ENCODE results near the gene SHANK1. TPM values are rescaled to one million over a fixed set of nuclear protein-coding genes. Genes with fewer than 3 reads are reported as not detected.

Gene SHANK1
- total and polyA plus RNA-seq, 2 donors from 2014 or later = 0.24 to 0.35 TPM

DNA sequence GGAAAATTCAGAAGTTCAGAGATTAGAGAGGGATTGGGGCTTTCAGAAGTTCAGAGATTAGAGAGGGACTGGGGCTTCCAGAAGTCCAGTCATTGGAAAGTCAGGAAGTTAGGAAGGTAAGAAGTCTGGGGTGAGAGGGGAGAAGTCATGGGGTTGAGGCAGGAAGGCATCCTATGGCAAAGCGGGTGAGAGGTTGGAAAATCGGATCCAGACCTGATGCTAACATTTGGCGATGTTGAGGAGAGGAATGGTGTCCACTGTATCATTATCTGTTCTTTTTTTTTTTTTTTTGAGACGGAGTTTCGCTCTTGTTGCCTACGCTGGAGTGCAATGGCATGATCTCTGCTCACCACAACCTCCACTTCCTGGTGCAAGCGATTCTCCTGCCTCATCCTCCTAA is 91.1 kb downstream of the SHANK1 start:
- intact Hi-C loops (cut with DNase I) = no loop called here
- H3K4me1 ChIP-seq (ENCODE audit: control insufficient read depth in 2 of 3, insufficient read depth in 2 of 3, low read depth in 1 of 3, low read length in 3 of 3) = no peaks in the 10 kb centered on the region
- no peak for FAIRE-seq
- H3K9ac ChIP-seq (ENCODE audit: low read length in 3 of 3) = no peak overlapping the region
- no peaks in the 10 kb centered on the region for H3K36me3 ChIP-seq (ENCODE audit: control insufficient read depth in 2 of 3, insufficient read depth in 3 of 3, low read length in 3 of 3)
- peaks cover 0 to under 1% (median 0%) of the 10 kb centered on the region in 3 donors for H3K9me3 ChIP-seq (ENCODE audit: control insufficient read depth in 2 of 3, insufficient read depth in 1 of 3, low read length in 3 of 3)
- no peak overlapping the region for H3K4me3 ChIP-seq (ENCODE audit: low read length in 3 of 3)
- TF ChIP-seq, protein P1, sequence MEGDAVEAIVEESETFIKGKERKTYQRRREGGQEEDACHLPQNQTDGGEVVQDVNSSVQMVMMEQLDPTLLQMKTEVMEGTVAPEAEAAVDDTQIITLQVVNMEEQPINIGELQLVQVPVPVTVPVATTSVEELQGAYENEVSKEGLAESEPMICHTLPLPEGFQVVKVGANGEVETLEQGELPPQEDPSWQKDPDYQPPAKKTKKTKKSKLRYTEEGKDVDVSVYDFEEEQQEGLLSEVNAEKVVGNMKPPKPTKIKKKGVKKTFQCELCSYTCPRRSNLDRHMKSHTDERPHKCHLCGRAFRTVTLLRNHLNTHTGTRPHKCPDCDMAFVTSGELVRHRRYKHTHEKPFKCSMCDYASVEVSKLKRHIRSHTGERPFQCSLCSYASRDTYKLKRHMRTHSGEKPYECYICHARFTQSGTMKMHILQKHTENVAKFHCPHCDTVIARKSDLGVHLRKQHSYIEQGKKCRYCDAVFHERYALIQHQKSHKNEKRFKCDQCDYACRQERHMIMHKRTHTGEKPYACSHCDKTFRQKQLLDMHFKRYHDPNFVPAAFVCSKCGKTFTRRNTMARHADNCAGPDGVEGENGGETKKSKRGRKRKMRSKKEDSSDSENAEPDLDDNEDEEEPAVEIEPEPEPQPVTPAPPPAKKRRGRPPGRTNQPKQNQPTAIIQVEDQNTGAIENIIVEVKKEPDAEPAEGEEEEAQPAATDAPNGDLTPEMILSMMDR (IDR thresholded peaks at IDR 0.05; ENCODE audit: borderline replicate concordance, extremely low read depth, insufficient read depth) = no peak
- no peak overlapping the region for H3K27ac ChIP-seq (ENCODE audit: low read depth in 2 of 2, low read length in 2 of 2)
- DNase-seq = no peak
- no peaks in the 10 kb centered on the region for H3K27me3 ChIP-seq (ENCODE audit: control insufficient read depth, insufficient read depth, low read length)

DNA sequence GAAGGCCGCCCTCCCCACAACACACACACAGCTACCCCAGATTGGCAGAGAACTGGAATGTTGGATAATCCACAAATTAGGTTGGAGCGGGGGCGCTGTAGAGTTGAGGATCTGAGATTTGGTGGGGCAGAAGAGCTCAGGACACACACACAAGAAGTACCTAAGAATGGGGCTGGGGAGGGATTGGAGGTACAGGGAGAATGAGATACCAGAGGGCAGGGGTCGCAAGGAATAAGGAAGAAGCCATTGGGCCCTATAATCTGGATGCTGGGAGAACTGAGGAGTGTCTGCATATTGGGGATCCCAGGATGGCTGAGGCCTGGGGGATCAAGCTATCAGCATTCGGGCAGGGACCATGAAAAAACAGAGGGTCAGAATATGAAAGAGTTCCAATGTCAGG is 91.5 kb downstream of the SHANK1 start:
- TF ChIP-seq, protein P1 (IDR thresholded peaks at IDR 0.05; ENCODE audit: borderline replicate concordance, extremely low read depth, insufficient read depth) = no peak
- H3K4me1 ChIP-seq (ENCODE audit: control insufficient read depth in 2 of 3, insufficient read depth in 2 of 3, low read depth in 1 of 3, low read length in 3 of 3) = no peaks in the 10 kb centered on the region
- H3K9ac ChIP-seq (ENCODE audit: low read length in 3 of 3) = no peak overlapping the region
- DNase-seq (no peak), FAIRE-seq (no peak)
- intact Hi-C loops (cut with DNase I) = no loop called here
- H3K4me3 ChIP-seq (ENCODE audit: low read length in 3 of 3) = no peak overlapping the region
- no peaks in the 10 kb centered on the region for H3K27me3 ChIP-seq (ENCODE audit: control insufficient read depth, insufficient read depth, low read length)
- no peaks in the 10 kb centered on the region for H3K36me3 ChIP-seq (ENCODE audit: control insufficient read depth in 2 of 3, insufficient read depth in 3 of 3, low read length in 3 of 3)
- no peak overlapping the region for H3K27ac ChIP-seq (ENCODE audit: low read depth in 2 of 2, low read length in 2 of 2)
- no peaks in the 10 kb centered on the region for H3K9me3 ChIP-seq (ENCODE audit: control insufficient read depth in 2 of 3, insufficient read depth in 1 of 3, low read length in 3 of 3)

DNA sequence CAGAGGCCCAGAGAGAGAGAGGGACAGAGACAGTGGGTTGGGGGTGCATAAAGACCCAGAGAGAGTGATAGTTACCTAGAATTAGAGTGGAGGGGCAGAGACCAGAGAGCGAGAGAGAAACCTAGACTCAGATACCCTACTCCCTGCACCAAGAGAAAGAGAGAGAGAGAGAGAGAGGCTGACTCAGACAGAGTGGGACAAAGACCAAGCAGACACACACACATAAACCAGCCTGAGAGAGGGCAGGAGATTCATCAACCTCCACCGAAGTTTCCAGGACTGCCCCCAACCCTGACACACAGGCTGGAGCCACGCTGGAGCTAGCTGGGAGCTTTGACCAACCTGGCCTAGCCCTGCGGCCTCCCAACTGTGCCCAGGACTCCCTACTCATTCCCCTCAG is 92.8 kb downstream of the SHANK1 start:
- Histone ChIP-seq H3K27ac (ENCODE audit: low read depth in 2 of 2, low read length in 2 of 2) (no peak overlapping the region), H3K27me3 (ENCODE audit: control insufficient read depth, insufficient read depth, low read length) (no peaks in the 10 kb centered on the region), H3K4me1 (ENCODE audit: control insufficient read depth in 2 of 3, insufficient read depth in 2 of 3, low read depth in 1 of 3, low read length in 3 of 3) (no peaks in the 10 kb centered on the region), H3K9ac (ENCODE audit: low read length in 3 of 3) (no peak overlapping the region), H3K36me3 (ENCODE audit: control insufficient read depth in 2 of 3, insufficient read depth in 3 of 3, low read length in 3 of 3) (no peaks in the 10 kb centered on the region), H3K4me3 (ENCODE audit: low read length in 3 of 3) (no peak overlapping the region), H3K9me3 (ENCODE audit: control insufficient read depth in 2 of 3, insufficient read depth in 1 of 3, low read length in 3 of 3) (no peaks in the 10 kb centered on the region)
- TF ChIP-seq, protein P1 (IDR thresholded peaks at IDR 0.05; ENCODE audit: borderline replicate concordance, extremely low read depth, insufficient read depth) = no peak
- no peak for FAIRE-seq
- no peak for DNase-seq
- intact Hi-C loops (cut with DNase I) = no loop called here

DNA sequence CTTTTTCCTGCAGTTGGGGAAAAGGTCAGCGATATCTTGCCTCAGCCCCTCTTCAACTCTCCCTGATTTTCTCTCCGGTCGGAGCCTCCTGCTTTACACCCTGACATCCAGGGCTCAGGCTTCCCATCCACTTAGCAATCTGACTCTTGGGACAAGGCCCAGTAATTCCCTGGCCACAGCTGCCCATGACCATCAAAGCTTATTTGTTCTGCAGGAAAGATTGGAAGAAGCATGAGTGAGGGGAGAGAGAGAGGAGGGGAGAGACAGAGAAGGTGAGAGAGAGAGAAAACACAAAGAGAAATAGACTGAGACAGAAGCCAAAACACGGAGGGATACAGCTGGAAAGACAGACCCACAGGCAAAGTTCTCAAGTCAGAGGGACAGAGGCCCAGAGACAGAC is 93.6 kb downstream of the SHANK1 start:
- Histone ChIP-seq H3K4me3 (ENCODE audit: low read length in 3 of 3) (no peak overlapping the region), H3K4me1 (ENCODE audit: control insufficient read depth in 2 of 3, insufficient read depth in 2 of 3, low read depth in 1 of 3, low read length in 3 of 3) (no peaks in the 10 kb centered on the region), H3K27me3 (ENCODE audit: control insufficient read depth, insufficient read depth, low read length) (no peaks in the 10 kb centered on the region), H3K9me3 (ENCODE audit: control insufficient read depth in 2 of 3, insufficient read depth in 1 of 3, low read length in 3 of 3) (no peaks in the 10 kb centered on the region), H3K9ac (ENCODE audit: low read length in 3 of 3) (no peak overlapping the region), H3K27ac (ENCODE audit: low read depth in 2 of 2, low read length in 2 of 2) (no peak overlapping the region), H3K36me3 (ENCODE audit: control insufficient read depth in 2 of 3, insufficient read depth in 3 of 3, low read length in 3 of 3) (no peaks in the 10 kb centered on the region)
- DNase-seq (no peak), FAIRE-seq (no peak)
- TF ChIP-seq, protein P1 (IDR thresholded peaks at IDR 0.05; ENCODE audit: borderline replicate concordance, extremely low read depth, insufficient read depth) = no peak
- intact Hi-C loops (cut with DNase I) = no loop called here
